ENCODE data around the gene PKM. TPM values are rescaled to one million over a fixed set of nuclear protein-coding genes. Genes with fewer than 3 reads are reported as not detected.

Gene PKM
- polyA plus RNA-seq, 1 experiment: 2,533 TPM

DNA sequence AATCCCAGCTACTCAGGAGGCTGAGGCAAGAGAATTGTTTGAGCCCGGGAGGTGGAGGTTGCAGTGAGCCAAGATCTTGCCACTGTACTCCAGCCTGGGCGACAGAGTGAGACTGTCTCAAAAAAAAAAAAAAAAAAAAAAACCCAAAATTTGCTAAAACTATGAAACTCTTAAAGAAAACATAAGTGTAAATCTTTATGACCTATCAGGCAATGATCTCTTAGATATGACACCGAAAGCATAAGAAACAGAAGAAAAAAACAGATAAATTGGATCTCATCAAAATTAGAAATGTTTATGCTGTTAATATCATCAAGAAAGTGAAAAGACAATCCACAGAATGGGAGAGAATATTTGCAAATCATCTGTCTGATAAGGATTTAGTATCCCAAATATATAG lies 48.7 kb downstream of the PKM start:
- Histone ChIP-seq H3K36me3 (ENCODE audit: control insufficient read depth, insufficient read depth, low read length) (no peaks in the 10 kb centered on the region), H3K4me3 (ENCODE audit: low read depth, low read length) (no peak overlapping the region), H3K27me3 (ENCODE audit: control insufficient read depth, insufficient read depth, low read length) (peaks cover 11% of the 10 kb centered on the region)
- CTCF ChIA-PET: interaction anchor here (1.0 to 1.4 kb wide), 3 partner anchors 14 to 197 kb away, joined by 3 to 4 read pairs (median 3); no protein-coding TSS in a partner anchor
- no peak for TF ChIP-seq CTCF (IDR thresholded peaks at IDR 0.05; ENCODE audit: insufficient read depth, low read depth, low read length)
- POLR2A ChIA-PET: no interaction called here
- DNase-seq (ENCODE audit: low read depth): no peak

DNA sequence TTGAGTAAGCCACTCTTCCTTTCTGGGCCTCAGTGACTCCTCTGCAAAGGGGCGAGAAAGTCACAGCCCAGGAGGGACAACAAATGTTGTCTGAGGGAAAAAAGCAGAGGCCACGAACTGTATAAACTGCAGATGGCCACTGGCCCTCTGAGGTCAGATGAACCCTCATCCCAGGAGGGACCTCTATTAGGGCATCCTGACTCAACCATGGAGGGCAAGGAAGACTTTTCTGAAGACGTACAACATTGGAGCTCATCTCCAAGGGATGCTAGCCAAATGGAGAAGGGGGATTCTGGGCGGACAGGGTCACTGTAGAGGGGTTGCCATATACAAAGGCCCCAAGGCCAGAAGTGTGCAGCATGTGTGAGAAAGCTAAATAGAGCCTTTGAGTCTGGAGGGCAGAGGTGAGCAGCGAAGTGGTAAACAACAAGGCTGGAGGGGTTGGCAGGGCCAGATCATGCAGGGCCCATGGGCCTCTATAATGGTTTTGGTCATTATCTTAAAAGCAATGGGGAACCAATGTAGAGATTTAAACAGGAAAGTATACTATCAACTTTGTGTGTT lies 50.1 kb downstream of the PKM start:
- H3K36me3 ChIP-seq (ENCODE audit: control insufficient read depth, insufficient read depth, low read length): no peaks in the 10 kb centered on the region
- H3K27me3 ChIP-seq (ENCODE audit: control insufficient read depth, insufficient read depth, low read length): peaks cover 14% of the 10 kb centered on the region
- no peak overlapping the region for H3K4me3 ChIP-seq (ENCODE audit: low read depth, low read length)
- DNase-seq (ENCODE audit: low read depth): no peak
- POLR2A ChIA-PET: no interaction called here
- CTCF ChIA-PET: interaction anchor here (1.0 kb wide), 2 partner anchors 46 to 195 kb away, joined by 3 read pairs; no protein-coding TSS in a partner anchor
- no peak for TF ChIP-seq CTCF (IDR thresholded peaks at IDR 0.05; ENCODE audit: insufficient read depth, low read depth, low read length)

DNA sequence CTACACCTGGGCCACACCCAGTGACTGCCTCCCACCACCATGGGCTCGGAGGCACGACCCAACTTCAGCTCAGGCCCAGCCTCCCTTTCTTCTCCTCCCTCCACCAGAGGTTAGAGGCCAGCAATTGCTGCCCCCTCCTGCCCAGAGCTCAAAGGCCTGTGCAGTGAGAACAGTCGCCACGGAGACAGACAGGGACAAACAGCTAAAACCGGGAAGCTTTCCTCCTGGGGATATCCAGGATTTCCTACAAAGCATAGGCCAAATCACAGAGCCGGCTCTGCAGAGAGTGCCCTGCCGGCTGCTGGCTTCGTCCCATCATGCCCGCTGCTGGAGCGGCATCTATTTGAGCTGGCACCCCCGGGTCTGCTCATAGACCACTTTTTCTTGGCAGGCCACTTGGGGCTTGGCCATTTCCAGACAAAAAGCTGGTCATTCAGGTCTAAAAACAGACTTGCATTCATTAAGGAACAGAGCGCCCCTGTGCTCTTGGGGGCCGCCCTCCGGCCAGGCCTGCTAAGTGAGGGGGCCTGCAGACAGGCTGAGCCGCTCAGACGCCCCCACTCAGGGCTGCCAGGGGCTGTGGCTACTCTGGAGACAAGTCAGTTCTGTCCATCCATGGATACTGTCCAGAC lies 50.9 kb downstream of the PKM start:
- H3K27me3 ChIP-seq (ENCODE audit: control insufficient read depth, insufficient read depth, low read length): peaks cover 14% of the 10 kb centered on the region
- no peaks in the 10 kb centered on the region for H3K36me3 ChIP-seq (ENCODE audit: control insufficient read depth, insufficient read depth, low read length)
- no peak overlapping the region for H3K4me3 ChIP-seq (ENCODE audit: low read depth, low read length)
- ChIA-PET CTCF (no interaction called here), POLR2A (no interaction called here)
- no peak for DNase-seq (ENCODE audit: low read depth)
- no peak for TF ChIP-seq CTCF (IDR thresholded peaks at IDR 0.05; ENCODE audit: insufficient read depth, low read depth, low read length)

DNA sequence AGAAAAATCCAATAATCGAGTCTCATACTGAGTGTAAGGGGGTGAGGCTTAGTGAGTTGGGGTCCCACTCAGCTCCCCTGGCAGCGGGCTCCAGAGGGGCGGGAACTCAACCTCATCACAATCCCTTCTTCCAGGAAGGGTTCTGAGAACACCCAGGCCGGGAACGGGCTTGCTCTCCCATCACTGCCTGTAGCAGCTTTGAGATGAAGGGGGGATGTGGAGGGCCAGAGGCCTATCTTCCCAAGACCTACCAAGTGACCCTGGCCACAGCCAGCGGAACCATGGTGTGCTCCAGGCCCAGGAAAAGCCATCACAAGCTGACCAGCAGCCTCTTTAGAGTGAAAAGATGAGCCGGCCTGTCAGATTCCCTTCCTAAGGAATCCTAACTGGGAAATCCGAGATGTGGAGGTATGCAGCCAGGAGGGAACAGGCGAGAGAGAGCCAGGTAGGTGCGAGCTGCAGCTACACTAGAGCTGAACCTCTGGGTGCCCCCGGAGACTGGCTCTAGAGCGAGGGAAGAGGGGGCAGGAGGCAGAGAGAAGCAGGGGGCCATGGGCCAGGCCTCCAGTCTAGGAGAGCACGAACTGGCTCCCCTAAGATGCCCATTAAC lies 51.9 kb downstream of the PKM start:
- Histone ChIP-seq H3K4me3 (ENCODE audit: low read depth, low read length) (no peak overlapping the region), H3K36me3 (ENCODE audit: control insufficient read depth, insufficient read depth, low read length) (no peaks in the 10 kb centered on the region), H3K27me3 (ENCODE audit: control insufficient read depth, insufficient read depth, low read length) (peaks cover 16% of the 10 kb centered on the region)
- no peak for DNase-seq (ENCODE audit: low read depth)
- POLR2A ChIA-PET: no interaction called here
- no peak for TF ChIP-seq CTCF (IDR thresholded peaks at IDR 0.05; ENCODE audit: insufficient read depth, low read depth, low read length)
- CTCF ChIA-PET: no interaction called here

DNA sequence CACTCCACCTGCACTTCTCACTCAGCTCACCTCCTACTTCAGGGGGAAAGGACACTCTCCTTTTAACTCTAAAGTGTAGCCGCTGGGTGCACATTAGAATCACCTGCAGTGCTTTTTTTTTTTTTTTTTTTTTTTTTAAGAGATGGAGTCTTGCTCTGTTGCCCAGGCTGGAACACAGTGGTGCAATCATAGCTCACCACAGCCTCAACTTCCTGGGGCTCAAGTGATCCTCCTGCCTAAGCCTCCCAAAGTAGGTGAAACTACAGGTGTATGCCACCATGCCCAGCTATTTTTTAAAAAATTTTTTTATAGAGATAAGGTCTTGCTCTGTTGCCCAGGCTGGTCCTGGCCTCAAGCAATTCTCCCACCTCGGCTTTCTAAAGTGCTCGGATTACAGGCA lies 54.2 kb downstream of the PKM start:
- Histone ChIP-seq H3K27me3 (ENCODE audit: control insufficient read depth, insufficient read depth, low read length) (peaks cover 12% of the 10 kb centered on the region), H3K4me3 (ENCODE audit: low read depth, low read length) (no peak overlapping the region), H3K36me3 (ENCODE audit: control insufficient read depth, insufficient read depth, low read length) (no peaks in the 10 kb centered on the region)
- CTCF ChIA-PET: interaction anchor here (0.7 to 2.5 kb wide), 3 partner anchors 21 to 59 kb away, joined by 3 to 9 read pairs (median 3); partner anchors contain the start of gene GRAMD2A
- POLR2A ChIA-PET: interaction anchor here (0.7 kb wide), 1 partner anchor 21 kb away, joined by 8 read pairs; no protein-coding TSS in a partner anchor
- TF ChIP-seq CTCF (IDR thresholded peaks at IDR 0.05; ENCODE audit: insufficient read depth, low read depth, low read length): no peak
- no peak for DNase-seq (ENCODE audit: low read depth)

Measured in BJ (cell line).